NCI-H446 (cell line): Measurements from ENCODE around the gene OR2T8.

ENCODE experiments used
- DNase-seq, 2 experiments: peaks; one replicate each; lab custom pipeline; 2025; lab: John Stamatoyannopoulos, UW

The OR2T8 gene

DNA sequence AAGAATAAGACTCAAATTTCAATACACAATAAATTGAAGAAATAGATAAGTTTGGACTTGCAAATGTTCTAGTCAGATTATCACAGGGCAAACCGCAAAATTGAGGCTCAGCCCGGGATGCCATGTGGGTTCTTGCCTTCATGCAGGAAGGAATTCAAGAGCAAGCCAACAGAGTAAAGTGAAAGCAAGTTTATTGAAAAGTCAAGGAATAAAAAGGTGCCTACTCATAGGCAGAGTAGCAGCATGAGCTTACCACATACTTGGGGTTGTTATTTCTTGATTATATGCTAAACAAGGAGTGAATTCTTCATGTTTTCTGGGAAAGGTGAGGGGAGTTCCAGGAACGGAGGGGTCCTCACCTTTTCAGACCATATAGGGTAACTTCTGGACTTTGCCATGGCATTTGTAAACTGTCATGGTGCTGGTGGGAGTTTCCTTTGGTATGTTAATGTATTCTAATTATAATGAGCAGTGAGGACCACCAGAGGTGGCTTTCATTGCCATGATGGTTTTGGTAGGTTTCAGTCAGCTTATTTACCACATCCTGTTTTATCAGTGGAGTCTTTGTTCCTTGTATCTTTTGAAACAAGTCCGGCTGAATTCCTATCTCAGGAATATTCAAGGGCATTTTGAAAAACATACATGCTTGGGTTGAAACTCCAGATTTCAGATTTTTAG lies 43.0 kb downstream of the OR2T8 start:
- DNase-seq: no peak

DNA sequence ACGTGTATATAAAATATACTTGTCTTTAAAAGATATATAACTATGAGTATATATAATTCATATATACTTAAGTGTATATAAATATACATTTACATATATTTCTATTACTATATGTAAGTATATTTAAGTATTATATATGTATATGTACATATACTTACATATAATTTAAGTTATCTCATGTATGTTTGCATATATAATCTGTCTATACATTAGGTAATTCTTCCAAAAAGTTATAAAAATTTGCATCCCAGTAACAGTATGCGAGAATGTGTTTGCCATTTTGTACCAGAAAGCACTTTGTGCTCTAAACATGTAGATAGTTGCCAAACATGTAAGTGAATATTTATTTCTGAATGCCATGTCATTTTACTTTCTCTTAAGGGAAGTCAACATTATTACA lies 44.9 kb downstream of the OR2T8 start, which contains the start of gene OR2AK2:
Gene OR2AK2 (plus strand): TSS at position 301 of the 400 bp plus-strand sequence. CDS start 144 bp downstream, outside the sequence.
- DNase-seq: no peak

DNA sequence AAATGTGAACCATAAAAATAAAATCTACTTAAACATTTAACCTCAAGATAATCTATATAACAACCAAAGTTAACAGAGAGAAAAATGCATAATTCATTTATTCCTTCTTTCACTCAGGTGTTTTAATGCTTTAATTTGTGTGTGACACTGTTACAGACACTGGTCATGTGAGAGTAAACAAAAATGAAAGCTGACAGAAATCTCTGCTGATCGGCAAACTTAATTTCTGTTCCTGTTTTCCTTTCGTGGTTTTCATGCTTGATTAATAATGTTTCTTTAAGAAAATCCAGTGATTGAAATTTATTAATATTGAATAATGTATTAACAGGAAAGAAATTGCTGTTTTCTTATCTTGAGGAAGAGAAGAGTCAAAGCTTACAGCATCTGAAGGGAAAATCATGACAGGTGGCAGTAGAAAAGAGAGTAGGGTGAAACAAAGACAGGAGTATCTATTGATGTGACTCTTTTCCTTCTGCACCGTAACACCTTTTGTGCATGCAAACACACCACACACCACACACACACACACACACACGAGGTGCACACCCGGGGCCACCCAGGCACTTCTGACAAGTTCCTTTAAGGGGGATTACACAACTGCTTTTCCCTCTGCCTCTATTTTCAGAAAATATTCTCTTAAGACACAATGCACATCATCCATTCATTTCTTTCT lies 46.6 kb downstream of the OR2T8 start:
- DNase-seq: no peak
